ENCODE results near the gene TMEM223. TPM values are rescaled to one million over a fixed set of nuclear protein-coding genes. Genes with fewer than 3 reads are reported as not detected.

The TMEM223 gene
- total RNA-seq, 1 experiment from 2014 or later, result 22.2 TPM

- no peaks in the 10 kb centered on the region for H4K20me1 ChIP-seq (ENCODE audit: control insufficient read depth, insufficient read depth, insufficient read length)
- Mint-ChIP-seq H3K4me1 (peaks cover 19 to 20% of the 10 kb centered on the region in 2 experiments), H3K4me3 (peak within 1 kb of the TSS; percentile 96 to 99), H3K9me3 (no peaks in the 10 kb centered on the region), H3K36me3 (ENCODE audit: insufficient read depth in 1 of 3, low read depth in 3 of 3) (peaks cover 23 to 41% (median 31%) of the 10 kb centered on the region in 3 experiments; a peak in 6 of 7 replicates), H3K27me3 (ENCODE audit: low read depth) (no peaks in the 10 kb centered on the region; the same call in 1 of the 2 replicates), H3K27ac (peak within 1 kb of the TSS; percentile 96 to 98 (median 97); a peak in 6 of 7 replicates)
- H3T11ph ChIP-seq (ENCODE audit: low read length), result no peak within 1 kb of the TSS
- no peak within 1 kb of the TSS for H3K27ac ChIP-seq (ENCODE audit: insufficient read length, low read depth, low read length)
- no peak within 1 kb of the TSS for H4K91ac ChIP-seq (ENCODE audit: insufficient read length, low read depth, low read length)
- no peak within 1 kb of the TSS for H4K8ac ChIP-seq (replicated peaks; ENCODE audit: insufficient read length, low read depth, low read length)
- H2BK5ac ChIP-seq (ENCODE audit: insufficient read length, low read length), result no peak within 1 kb of the TSS
- peak within 1 kb of the TSS; percentile 54 for H3K9ac ChIP-seq (ENCODE audit: extremely low read depth, insufficient read length, low read length)
- no peak within 1 kb of the TSS for H2BK120ac ChIP-seq (ENCODE audit: low read depth, low read length, poor library complexity, severe bottlenecking)
- WGBS (ENCODE audit: extremely low coverage, insufficient read length, low lambda C conversion rate), result no CpG with 5 or more reads among the region's 77 CpGs
- H3K4ac ChIP-seq (ENCODE audit: low read depth, low read length), result no peak within 1 kb of the TSS
- H3K23ac ChIP-seq (ENCODE audit: insufficient read length, low read depth, low read length), result no peak within 1 kb of the TSS
- peak within 1 kb of the TSS; percentile 74 for H3K4me2 ChIP-seq (ENCODE audit: insufficient read depth, insufficient read length, low read length)
- H3K27me3 ChIP-seq (ENCODE audit: insufficient read depth, low read length), result no peaks in the 10 kb centered on the region
- H3K79me1 ChIP-seq (ENCODE audit: insufficient read depth, low read depth, low read length, poor library complexity, severe bottlenecking), result peaks cover 2% of the 10 kb centered on the region
- no peaks in the 10 kb centered on the region for H3K4me1 ChIP-seq (ENCODE audit: insufficient read depth, low read length)
- no peak within 1 kb of the TSS for H3K14ac ChIP-seq (ENCODE audit: insufficient read depth, low read length)
- peaks cover 6% of the 10 kb centered on the region; the same call in 1 of the 2 replicates for H3K79me2 ChIP-seq (ENCODE audit: insufficient read depth, low read length)
- peak within 1 kb of the TSS; percentile 2 for H3K18ac ChIP-seq (ENCODE audit: insufficient read length, low read depth, low read length)
- no peaks in the 10 kb centered on the region for H3K9me3 ChIP-seq (ENCODE audit: control insufficient read depth, low read depth, low read length)
- H2BK15ac ChIP-seq (ENCODE audit: low read depth, low read length), result no peak within 1 kb of the TSS
- DNase-seq, result peak; percentile 94
- no peak; the same call in 2 of the 3 replicates for TF ChIP-seq CTCF (conservative IDR thresholded peaks at IDR 0.05)
- H3K56ac ChIP-seq (ENCODE audit: insufficient read length, low read depth, low read length), result no peak within 1 kb of the TSS
- H2BK20ac ChIP-seq (ENCODE audit: low read depth, low read length, poor library complexity, severe bottlenecking), result no peak within 1 kb of the TSS
- H2AFZ ChIP-seq (ENCODE audit: low read length), result no peak within 1 kb of the TSS
- H2BK12ac ChIP-seq (ENCODE audit: insufficient read length, low read depth, low read length), result no peak within 1 kb of the TSS
- H2AK5ac ChIP-seq (ENCODE audit: insufficient read length, low read length), result no peak within 1 kb of the TSS
- no peak within 1 kb of the TSS for H4K5ac ChIP-seq (ENCODE audit: insufficient read length, low read depth, low read length)
- H3K23me2 ChIP-seq (ENCODE audit: insufficient read length, low read depth, low read length, poor library complexity, severe bottlenecking), result peaks cover 9% of the 10 kb centered on the region
Observed at GRCh38 chr11:62805076-62805892, 13.5 kb upstream of the TMEM223 start, which contains the start of gene NXF1. Gene NXF1 (minus strand): TSS chr11:62805440. CDS start chr11:62805356, 84 bp downstream.

Measured in H9 (cell line).